SK-N-SH treated with all-trans-retinoic acid at 6 μM for 48 hours (cell line): ENCODE data around the gene BUD13.
"Not testable (repeated sequence)": the region's sequence is repeated elsewhere in the genome, so short reads cannot be mapped to it uniquely, and the experiment has no call there.

Experiments used
- ATAC-seq: fragments of 200-7000 bp; cut with Tn5 transposase; 3 replicates; pipeline ENCODE4 v1.9.1; 2020; ENCODE audit warnings: mild to moderate bottlenecking, moderate library complexity
- ARNTL ChIP-seq: fragments of 450-650 bp; formaldehyde crosslinking; IDR thresholded peaks from 2 replicates; pipeline ENCODE4 v1.5.0; 2020; ENCODE audit warnings: low read depth, mild to moderate bottlenecking, moderate library complexity, borderline replicate concordance
- BACH2 ChIP-seq: fragments of 250-450 bp; sonication (Bioruptor Pico); IDR thresholded peaks from 2 replicates; pipeline ENCODE4 v1.9.0; 2021; ENCODE audit warnings: mild to moderate bottlenecking, borderline replicate concordance
- CSDC2 ChIP-seq: fragments of 250-450 bp; sonication (Bioruptor Pico); IDR thresholded peaks from 2 replicates; pipeline ENCODE4 v1.5.0; 2020; ENCODE audit warnings: mild to moderate bottlenecking, moderate library complexity
- CSRNP3 ChIP-seq: fragments of 250-450 bp; sonication (Bioruptor Pico); IDR thresholded peaks from 2 replicates; pipeline ENCODE4 v1.5.1; 2021; ENCODE audit warnings: mild to moderate bottlenecking, moderate library complexity
- ESRRG ChIP-seq: fragments of 250-450 bp; sonication (Bioruptor Pico); IDR thresholded peaks from 2 replicates; pipeline ENCODE4 v1.6.1; 2021; ENCODE audit warnings: mild to moderate bottlenecking
- GLIS3 ChIP-seq: fragments of 250-450 bp; sonication (Bioruptor Pico); IDR thresholded peaks from 2 replicates; pipeline ENCODE4 v1.5.0; 2020; ENCODE audit warnings: mild to moderate bottlenecking, moderate library complexity
- OSR1 ChIP-seq: fragments of 250-450 bp; sonication (Bioruptor Pico); IDR thresholded peaks from 2 replicates; pipeline ENCODE4 v1.8.0; 2022; ENCODE audit warnings: moderate library complexity, mild to moderate bottlenecking, inconsistent platforms
- PATZ1 ChIP-seq: fragments of 250-450 bp; sonication (Bioruptor Pico); IDR thresholded peaks from 2 replicates; pipeline ENCODE4 v1.8.0; 2020; ENCODE audit warnings: mild to moderate bottlenecking, moderate library complexity, borderline replicate concordance
- POU6F1 ChIP-seq: fragments of 250-450 bp; sonication (Bioruptor Pico); IDR thresholded peaks from 2 replicates; pipeline ENCODE4 v1.8.0; 2021; ENCODE audit warnings: low read depth, mild to moderate bottlenecking, moderate library complexity, borderline replicate concordance
- PPARA ChIP-seq: fragments of 250-450 bp; sonication (Bioruptor Pico); IDR thresholded peaks from 2 replicates; pipeline ENCODE4 v1.5.0; 2020; ENCODE audit warnings: mild to moderate bottlenecking, borderline replicate concordance
- RARB ChIP-seq: fragments of 250-450 bp; sonication (Bioruptor Pico); IDR thresholded peaks from 2 replicates; pipeline ENCODE4 v1.8.0; 2021; ENCODE audit warnings: mild to moderate bottlenecking, moderate library complexity
- SNAI2 ChIP-seq: fragments of 250-450 bp; sonication (Bioruptor Pico); IDR thresholded peaks from 2 replicates; pipeline ENCODE4 v1.5.0; 2020; ENCODE audit warnings: mild to moderate bottlenecking, moderate library complexity
- TCF4 ChIP-seq: fragments of 250-450 bp; sonication (Bioruptor Pico); IDR thresholded peaks from 2 replicates; pipeline ENCODE4 v1.8.0; 2021; ENCODE audit warnings: mild to moderate bottlenecking, moderate library complexity, borderline replicate concordance
- TOX ChIP-seq: fragments of 250-450 bp; sonication (Bioruptor Pico); IDR thresholded peaks from 2 replicates; pipeline ENCODE4 v1.8.0; 2021; ENCODE audit warnings: mild to moderate bottlenecking, moderate library complexity, borderline replicate concordance
- TSHZ2 ChIP-seq: fragments of 250-450 bp; sonication (Bioruptor Pico); IDR thresholded peaks from 2 replicates; pipeline ENCODE4 v1.5.0; 2020; ENCODE audit warnings: mild to moderate bottlenecking, moderate library complexity
- ZC3H10 ChIP-seq: fragments of 250-450 bp; sonication (Bioruptor Pico); IDR thresholded peaks from 2 replicates; pipeline ENCODE4 v1.5.1; 2021; ENCODE audit warnings: mild to moderate bottlenecking, moderate library complexity
- ZFP3 ChIP-seq: fragments of 250-450 bp; sonication (Bioruptor Pico); IDR thresholded peaks from 2 replicates; pipeline ENCODE4 v1.5.0; 2020; ENCODE audit warnings: mild to moderate bottlenecking, moderate library complexity
- ZFP30 ChIP-seq: fragments of 450-650 bp; formaldehyde crosslinking; IDR thresholded peaks from 2 replicates; pipeline ENCODE4 v1.5.0; 2022; ENCODE audit warnings: mild to moderate bottlenecking, moderate library complexity
- ZNF565 ChIP-seq: fragments of 450-650 bp; formaldehyde crosslinking; conservative IDR thresholded peaks from 2 replicates; pipeline ENCODE4 v1.5.0; 2020; ENCODE audit warnings: low read depth, mild to moderate bottlenecking, moderate library complexity
- ZNF70 ChIP-seq: fragments of 450-650 bp; formaldehyde crosslinking; IDR thresholded peaks from 2 replicates; pipeline ENCODE4 v1.5.0; 2020; ENCODE audit warnings: mild to moderate bottlenecking, moderate library complexity
- ZNF8 ChIP-seq: fragments of 450-650 bp; formaldehyde crosslinking; IDR thresholded peaks from 2 replicates; pipeline ENCODE4 v1.5.0; 2020; ENCODE audit warnings: mild to moderate bottlenecking, moderate library complexity

Gene BUD13

GRCh38 chr11:116807601-116808261 lies 34.9 kb upstream of the BUD13 start:
- TF ChIP-seq ARNTL (CRISPR knock-in tag): no peak
- no peak for TF ChIP-seq GLIS3 (CRISPR knock-in tag)
- no peak for TF ChIP-seq TSHZ2 (CRISPR knock-in tag)
- no peak for TF ChIP-seq RARB (CRISPR knock-in tag)
- no peak for TF ChIP-seq TOX (CRISPR knock-in tag)
- no peak for TF ChIP-seq POU6F1 (CRISPR knock-in tag)
- no peak for TF ChIP-seq ZNF70 (CRISPR knock-in tag)
- no peak for TF ChIP-seq PPARA (CRISPR knock-in tag)
- TF ChIP-seq ESRRG (CRISPR knock-in tag): no peak
- no peak for TF ChIP-seq ZC3H10 (CRISPR knock-in tag)
- TF ChIP-seq OSR1 (CRISPR knock-in tag): no peak
- TF ChIP-seq BACH2 (CRISPR knock-in tag): no peak
- no peak for ATAC-seq

- TF ChIP-seq CSDC2 (CRISPR knock-in tag) (no peak), TCF4 (no peak), CSRNP3 (CRISPR knock-in tag) (no peak), OSR1 (CRISPR knock-in tag) (no peak), ZC3H10 (CRISPR knock-in tag) (no peak), ZFP30 (CRISPR knock-in tag) (no peak), ZNF70 (CRISPR knock-in tag) (no peak), RARB (CRISPR knock-in tag) (no peak), ZNF565 (CRISPR knock-in tag) (no peak), SNAI2 (no peak), ZNF8 (no peak), PPARA (CRISPR knock-in tag) (no peak), ZFP3 (CRISPR knock-in tag) (no peak), BACH2 (CRISPR knock-in tag) (no peak), PATZ1 (CRISPR knock-in tag) (no peak), TSHZ2 (CRISPR knock-in tag) (no peak)
- ATAC-seq: no peak
Observed at GRCh38 chr11:116804001-116804400, 31.2 kb upstream of the BUD13 start.

GRCh38 chr11:116801662-116802061 lies 28.9 kb upstream of the BUD13 start:
- not testable (repeated sequence) for ATAC-seq
